ENCODE results near the gene NEK4. TPM values are rescaled to one million over a fixed set of nuclear protein-coding genes. Genes with fewer than 3 reads are reported as not detected.

Gene NEK4
- polyA plus RNA-seq, 1 of the 3 experiments (the other 2 are of a cell fraction): 8.8 TPM

GRCh38 chr3:52731590-52731989, 39.1 kb downstream of the NEK4 start:
- Histone ChIP-seq H3K27ac (ENCODE audit: low read depth in 2 of 2, low read length in 1 of 2) (no peak overlapping the region), H3K9me2 (no peaks in the 10 kb centered on the region), H3K4me1 (ENCODE audit: control insufficient read depth in 1 of 2, insufficient read depth in 2 of 2, low read depth in 1 of 2, low read length in 1 of 2) (no peaks in the 10 kb centered on the region), H3K9ac (no peak overlapping the region), H3K27me3 (ENCODE audit: insufficient read depth) (no peaks in the 10 kb centered on the region), H3K79me2 (ENCODE audit: insufficient read depth) (no peaks in the 10 kb centered on the region), H3K36me3 (replicated peaks in 1 of 2; ENCODE audit: control insufficient read depth in 1 of 2, insufficient read depth in 2 of 2, low read length in 1 of 2) (peaks cover 29 to 72% of the 10 kb centered on the region in 2 experiments), H4K20me1 (ENCODE audit: insufficient read depth) (no peaks in the 10 kb centered on the region), H3K4me3 (ENCODE audit: low read depth in 2 of 2, low read length in 1 of 2) (no peak overlapping the region), H3K9me3 (peaks cover 3% of the 10 kb centered on the region; the same call in 1 of the 2 replicates), H2AFZ (ENCODE audit: low read depth) (no peak overlapping the region), H3K4me2 (no peak overlapping the region), H3F3A (replicated peaks; ENCODE audit: insufficient read depth) (peaks cover 11% of the 10 kb centered on the region)
- 93% methylated on average over 14 of the region's 14 CpGs for WGBS (ENCODE audit: low lambda C conversion rate)
- no peak for DNase-seq
- TF ChIP-seq FOSL2 (IDR thresholded peaks at IDR 0.05; ENCODE audit: borderline replicate concordance, low read depth) (no peak), CHD2 (IDR thresholded peaks at IDR 0.05; ENCODE audit: low read length, partially characterized antibody) (no peak), SIN3A (IDR thresholded peaks at IDR 0.05; ENCODE audit: borderline replicate concordance, low read depth, low read length) (no peak), FOXM1 (IDR thresholded peaks at IDR 0.05; ENCODE audit: low read depth) (no peak), MAX (IDR thresholded peaks at IDR 0.05; ENCODE audit: low read depth) (no peak)
- CTCF ChIA-PET: no interaction called here
- POLR2A ChIA-PET: no interaction called here

- POLR2A ChIA-PET: no interaction called here
- DNase-seq: no peak
- no peak overlapping the region for H3K9ac ChIP-seq
- H3K4me2 ChIP-seq: no peak overlapping the region
- no peak overlapping the region for H2AFZ ChIP-seq (ENCODE audit: low read depth)
- H3K9me3 ChIP-seq: peaks cover 3% of the 10 kb centered on the region; the same call in 1 of the 2 replicates
- no peak overlapping the region for H3K27ac ChIP-seq (ENCODE audit: low read depth in 2 of 2, low read length in 1 of 2)
- no peak overlapping the region for H3K4me3 ChIP-seq (ENCODE audit: low read depth in 2 of 2, low read length in 1 of 2)
- H3K9me2 ChIP-seq: no peaks in the 10 kb centered on the region
- no peaks in the 10 kb centered on the region for H3K27me3 ChIP-seq (ENCODE audit: insufficient read depth)
- CTCF ChIA-PET: no interaction called here
- H4K20me1 ChIP-seq (ENCODE audit: insufficient read depth): no peaks in the 10 kb centered on the region
- H3K79me2 ChIP-seq (ENCODE audit: insufficient read depth): no peaks in the 10 kb centered on the region
- peaks cover 11% of the 10 kb centered on the region for H3F3A ChIP-seq (replicated peaks; ENCODE audit: insufficient read depth)
- no peaks in the 10 kb centered on the region for H3K4me1 ChIP-seq (ENCODE audit: control insufficient read depth in 1 of 2, insufficient read depth in 2 of 2, low read depth in 1 of 2, low read length in 1 of 2)
- peaks cover 27 to 66% of the 10 kb centered on the region in 2 experiments for H3K36me3 ChIP-seq (replicated peaks in 1 of 2; ENCODE audit: control insufficient read depth in 1 of 2, insufficient read depth in 2 of 2, low read length in 1 of 2)
- TF ChIP-seq TAF1 (IDR thresholded peaks at IDR 0.05; ENCODE audit: borderline replicate concordance, low read depth, low read length) (no peak), FOXJ3 (CRISPR knock-in tag; IDR thresholded peaks at IDR 0.05) (no peak), MAX (IDR thresholded peaks at IDR 0.05; ENCODE audit: low read depth) (no peak), CTCF (IDR thresholded peaks at IDR 0.05) (no peak), TCF12 (IDR thresholded peaks at IDR 0.05) (no peak), JUND (IDR thresholded peaks at IDR 0.05) (no peak), PBX3 (IDR thresholded peaks at IDR 0.05) (no peak), ZBTB33 (IDR thresholded peaks at IDR 0.05; ENCODE audit: borderline replicate concordance, low read depth) (no peak), GATA2 (CRISPR knock-in tag; IDR thresholded peaks at IDR 0.05) (no peak), POLR2AphosphoS5 (IDR thresholded peaks at IDR 0.05; ENCODE audit: low read depth, low read length) (no peak), ELF1 (IDR thresholded peaks at IDR 0.05) (no peak), FOSL2 (IDR thresholded peaks at IDR 0.05; ENCODE audit: borderline replicate concordance, low read depth) (no peak), USF1 (IDR thresholded peaks at IDR 0.05; ENCODE audit: borderline replicate concordance, low read depth) (no peak), REST (IDR thresholded peaks at IDR 0.05; ENCODE audit: low read depth, low read length) (no peak), GABPA (IDR thresholded peaks at IDR 0.05; ENCODE audit: low read depth) (no peak), FOXM1 (IDR thresholded peaks at IDR 0.05; ENCODE audit: low read depth) (no peak), NRF1 (IDR thresholded peaks at IDR 0.05; ENCODE audit: low read depth, low read length) (no peak), CHD2 (IDR thresholded peaks at IDR 0.05; ENCODE audit: low read length, partially characterized antibody) (no peak)
These were observed 40.1 kb downstream of the NEK4 start for GRCh38 chr3:52730681-52731080.
